NB4 (cell line): ENCODE measurements around the gene INTS1.

ENCODE experiments used
- DNase-seq: peaks from one replicate; pipeline ENCODE4 v3.0.0; 2010; ENCODE audit warnings: low read depth
- H3K4me3 ChIP-seq: one replicate; pipeline ENCODE4 v1.5.1; 2011; ENCODE audit warnings: mild to moderate bottlenecking, low read depth, low read length, moderate library complexity
- CTCF ChIP-seq: IDR thresholded peaks from one replicate; pipeline ENCODE4 v1.5.1; 2012; ENCODE audit warnings: low read depth, low read length
- MAX ChIP-seq: IDR thresholded peaks from 2 replicates; pipeline ENCODE4 v1.6.1; 2011; ENCODE audit warnings: low read depth, low read length
- MYC ChIP-seq: IDR thresholded peaks from 2 replicates; pipeline ENCODE4 v1.6.1; 2011; ENCODE audit warnings: low read depth, low read length
- POLR2A ChIP-seq: IDR thresholded peaks from 2 replicates; pipeline ENCODE4 v1.6.1; 2011; ENCODE audit warnings: mild to moderate bottlenecking; ENCODE audit not compliant: insufficient read length; ENCODE audit errors: extremely low read depth

Gene INTS1

GRCh38 chr7:1490837-1491236 is 13.4 kb downstream of the INTS1 start:
- H3K4me3 ChIP-seq = no peak overlapping the region
- no peak for DNase-seq
- no peak for TF ChIP-seq MYC
- TF ChIP-seq CTCF = no peak
- TF ChIP-seq POLR2A = no peak
- TF ChIP-seq MAX = no peak

- DNase-seq = no peak
- TF ChIP-seq MAX (no peak), MYC (no peak), POLR2A (no peak), CTCF (no peak)
- no peak overlapping the region for H3K4me3 ChIP-seq
Observed at GRCh38 chr7:1489336-1489735, 14.9 kb downstream of the INTS1 start.

DNA sequence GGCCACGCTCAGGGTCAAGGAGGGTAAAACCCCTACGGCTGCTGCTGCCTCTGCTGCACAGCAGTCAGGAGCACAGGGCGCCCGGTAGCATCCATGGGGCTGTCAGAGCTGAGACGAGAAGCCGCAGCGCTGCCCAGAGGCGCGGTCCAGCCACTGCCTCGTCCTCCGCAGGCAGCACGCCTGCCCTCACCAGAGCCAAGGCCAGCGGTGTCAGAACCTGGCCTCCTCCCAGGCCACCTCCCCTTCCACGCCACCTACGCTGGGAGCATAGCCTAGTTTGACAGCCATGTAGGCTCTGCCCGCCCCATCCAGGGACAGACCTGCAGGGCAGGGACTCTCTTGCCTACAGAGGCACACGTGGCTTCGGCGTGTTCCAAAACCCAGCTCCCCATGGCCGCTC is 16.2 kb downstream of the INTS1 start:
- DNase-seq = no peak

DNA sequence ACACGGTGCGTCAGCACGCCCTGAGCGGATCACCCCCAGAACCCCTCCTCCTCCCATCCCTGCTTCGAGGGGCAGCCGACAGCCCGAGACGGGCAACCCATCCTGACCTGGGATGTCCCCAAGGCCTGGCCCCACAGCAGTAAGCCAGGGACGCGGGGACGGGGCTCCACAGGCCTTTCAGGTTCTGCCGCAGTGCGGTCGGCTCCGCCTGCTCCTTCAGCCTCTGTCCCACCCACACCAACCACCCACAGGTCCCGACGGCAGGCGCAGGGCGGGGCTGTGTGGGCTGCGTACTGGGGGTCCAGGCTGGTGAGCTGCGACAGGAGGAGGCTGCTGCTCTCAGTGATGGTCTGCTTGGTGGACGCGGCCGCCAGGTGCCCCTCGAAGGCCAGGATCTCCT is 16.7 kb downstream of the INTS1 start:
- TF ChIP-seq MYC (no peak), MAX (no peak), CTCF (no peak), POLR2A (no peak)
- H3K4me3 ChIP-seq = no peak overlapping the region
- DNase-seq = no peak

More for the DNA sequence above, 16.2 kb downstream of the INTS1 start:
- TF ChIP-seq MAX (no peak), MYC (no peak), CTCF (no peak)
- no peak overlapping the region for H3K4me3 ChIP-seq

DNA sequence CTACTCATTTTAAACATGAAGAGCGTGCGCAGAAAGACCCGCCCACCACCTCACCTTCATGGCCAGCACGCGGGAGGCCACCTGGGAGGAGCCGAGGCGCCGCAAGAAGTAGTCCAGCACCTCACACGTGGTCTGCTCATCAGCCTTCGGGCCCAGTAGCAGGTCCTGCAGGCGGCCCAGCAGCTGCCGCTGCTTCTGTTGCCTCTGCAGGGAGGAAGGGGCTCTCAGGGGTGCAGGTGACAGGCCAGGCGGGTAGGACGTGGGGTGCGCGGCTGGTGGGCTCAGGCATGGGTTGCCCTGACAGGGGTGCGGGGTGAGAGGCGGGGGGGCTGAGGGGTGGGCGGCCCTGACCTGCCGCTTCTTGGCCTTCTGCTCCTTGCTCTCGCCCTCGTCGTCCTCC is 17.6 kb downstream of the INTS1 start:
- H3K4me3 ChIP-seq = no peak overlapping the region
- TF ChIP-seq MYC = no peak
- DNase-seq = no peak

DNA sequence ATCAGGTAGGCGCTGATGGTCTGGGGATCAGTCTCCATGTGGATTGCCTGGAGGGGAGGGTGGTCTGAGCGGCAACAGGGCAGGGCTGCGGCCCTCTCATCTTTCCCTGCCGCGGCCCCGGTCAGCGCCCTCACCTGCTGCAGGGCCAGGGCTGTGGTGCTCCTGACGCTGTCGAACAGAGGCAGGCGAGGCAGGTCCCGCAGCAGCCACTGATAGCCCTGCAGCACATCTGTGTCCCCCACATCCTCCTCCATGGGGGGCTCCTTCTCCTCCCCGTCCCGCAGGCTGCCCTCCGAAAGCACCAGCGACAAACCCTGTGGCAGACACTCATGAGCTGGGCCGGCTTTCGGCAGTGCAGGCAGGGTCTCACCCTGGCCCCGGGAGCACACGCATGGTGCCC is 19.0 kb downstream of the INTS1 start:
- H3K4me3 ChIP-seq = no peak overlapping the region
- no peak for DNase-seq
- TF ChIP-seq MYC (no peak), MAX (no peak)

DNA sequence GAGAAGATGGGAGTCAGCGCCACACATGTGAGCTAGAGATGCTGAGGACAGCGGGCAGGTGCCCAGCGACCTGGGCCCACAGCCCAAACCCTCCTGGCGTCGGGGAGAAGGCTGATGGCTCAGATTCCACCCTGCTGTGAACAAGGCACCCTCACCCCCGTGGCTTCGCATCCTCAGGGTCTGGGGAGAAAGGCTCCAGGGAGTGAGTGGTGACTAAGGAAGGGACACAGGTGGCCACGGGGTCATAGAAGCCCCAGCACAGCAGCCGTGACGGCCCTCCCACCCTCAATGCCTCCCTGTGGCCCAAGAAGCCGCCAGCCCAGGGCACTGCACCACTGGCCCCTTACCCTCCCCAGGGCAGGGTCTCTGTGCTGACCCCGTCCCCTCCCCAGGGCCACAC is 19.6 kb downstream of the INTS1 start:
- DNase-seq = no peak
- H3K4me3 ChIP-seq = no peak overlapping the region
- TF ChIP-seq MAX = no peak
- TF ChIP-seq MYC = no peak
- no peak for TF ChIP-seq CTCF
- no peak for TF ChIP-seq POLR2A
